Kidney tubule cell (primary cell): Measurements from ENCODE around the gene PLK3.
"Not testable (repeated sequence)": the region's sequence is repeated elsewhere in the genome, so short reads cannot be mapped to it uniquely, and the experiment has no call there.

ENCODE experiments used
- DNase-seq: peaks from one replicate; pipeline ENCODE4 v3.0.0-alpha.2; 2018; ENCODE audit warnings: low spot score

Gene PLK3

GRCh38 chr1:44787506-44787905 is 12.7 kb upstream of the PLK3 start:
- DNase-seq = no peak

GRCh38 chr1:44788120-44788860 is 11.9 kb upstream of the PLK3 start, which contains the start of gene BEST4:
Gene BEST4, minus strand, starts transcription at chr1:44788170. Its CDS starts 465 bp downstream, at chr1:44787705.
- no peak for DNase-seq

GRCh38 chr1:44790968-44791801 is 9.0 kb upstream of the PLK3 start:
- no peak for DNase-seq

- DNase-seq = no peak
Observed at GRCh38 chr1:44792736-44793502, 7.3 kb upstream of the PLK3 start.

GRCh38 chr1:44797886-44798285 is 2.3 kb upstream of the PLK3 start:
- DNase-seq = not testable (repeated sequence)

- no peak for DNase-seq
Observed at GRCh38 chr1:44798481-44799365, 1.5 kb upstream of the PLK3 start.

GRCh38 chr1:44801491-44802305 is 1.5 kb downstream of the PLK3 start:
- DNase-seq = peak; percentile 41

- DNase-seq = no peak
Observed at GRCh38 chr1:44802306-44803061, 2.3 kb downstream of the PLK3 start.

GRCh38 chr1:44803062-44803311 is 2.8 kb downstream of the PLK3 start:
- DNase-seq = no peak

GRCh38 chr1:44803312-44804095 is 3.3 kb downstream of the PLK3 start:
- DNase-seq = peak; percentile 87

- no peak for DNase-seq
Observed at GRCh38 chr1:44805311-44806024, 5.3 kb downstream of the PLK3 start.

GRCh38 chr1:44806025-44806703 is 6.0 kb downstream of the PLK3 start:
- no peak for DNase-seq

- DNase-seq = no peak
Observed at GRCh38 chr1:44806704-44807363, 6.7 kb downstream of the PLK3 start, which contains the start of gene DYNLT4. Gene DYNLT4, minus strand, starts transcription at chr1:44807351. Its CDS starts 683 bp downstream, at chr1:44806668.

GRCh38 chr1:44807364-44808062 is 7.3 kb downstream of the PLK3 start:
- DNase-seq = peak; percentile 100

GRCh38 chr1:44808063-44808937 is 8.1 kb downstream of the PLK3 start, which contains the start of gene BTBD19:
Gene BTBD19, plus strand, starts transcription at chr1:44808523. Its CDS starts 298 bp downstream, at chr1:44808821.
- peak; percentile 78 for DNase-seq
